ENCODE data around the gene IL12RB2.
A peak's percentile ranks its signal among the peaks of the same experiment; 100 is the strongest.

Gene IL12RB2

GRCh38 chr1:67270541-67270940 is 37.1 kb upstream of the IL12RB2 start:
- CTCF ChIA-PET = interaction anchor here (1.0 to 1.4 kb wide), 3 partner anchors 10 to 56 kb away, joined by 3 to 4 read pairs (median 4); no protein-coding TSS in a partner anchor
- POLR2A ChIA-PET = no interaction called here
- TF ChIP-seq CTCF (IDR thresholded peaks at IDR 0.05; ENCODE audit: control extremely low read depth, extremely low read depth, low read depth, missing control alignments) = no peak
- DNase-seq (ENCODE audit: extremely low spot score) = no peak

DNA sequence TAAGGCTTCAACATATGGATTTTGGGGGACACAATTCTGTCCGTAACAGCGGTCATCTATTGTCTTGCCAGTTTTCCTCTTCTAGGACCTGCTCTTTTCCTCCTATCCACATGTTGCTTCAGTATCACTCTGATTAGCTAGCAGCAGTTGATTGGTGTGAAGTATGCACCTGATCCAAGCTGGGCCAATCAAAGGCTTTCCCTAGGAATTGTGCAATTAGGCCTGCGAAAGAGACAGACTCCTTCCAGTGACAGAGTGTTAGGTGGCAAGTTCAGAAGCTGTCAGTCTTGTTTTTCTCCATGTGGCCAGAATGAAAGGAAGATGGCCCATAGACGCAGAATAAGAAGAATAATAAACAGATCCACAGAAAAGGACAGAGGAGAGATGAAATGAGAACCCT is 34.1 kb upstream of the IL12RB2 start:
- ChIA-PET POLR2A (no interaction called here), CTCF (interaction anchor here (1.9 to 2.1 kb wide), 3 partner anchors 11 to 59 kb away, joined by 4 to 16 read pairs (median 8); no protein-coding TSS in a partner anchor)
- DNase-seq (ENCODE audit: extremely low spot score) = no peak
- TF ChIP-seq CTCF (IDR thresholded peaks at IDR 0.05; ENCODE audit: control extremely low read depth, extremely low read depth, low read depth, missing control alignments) = no peak

GRCh38 chr1:67274623-67275325 is 32.9 kb upstream of the IL12RB2 start:
- peak; percentile 43 for DNase-seq (ENCODE audit: extremely low spot score)
- ChIA-PET POLR2A (no interaction called here), CTCF (interaction anchor here (1.0 to 2.0 kb wide), 7 partner anchors 10 to 279 kb away, joined by 3 to 16 read pairs (median 5); no protein-coding TSS in a partner anchor)
- TF ChIP-seq CTCF (IDR thresholded peaks at IDR 0.05; ENCODE audit: control extremely low read depth, extremely low read depth, low read depth, missing control alignments) = no peak

GRCh38 chr1:67280696-67281095 is 27.0 kb upstream of the IL12RB2 start:
- no peak for TF ChIP-seq CTCF (IDR thresholded peaks at IDR 0.05; ENCODE audit: control extremely low read depth, extremely low read depth, low read depth, missing control alignments)
- no peak for DNase-seq (ENCODE audit: extremely low spot score)
- POLR2A ChIA-PET = no interaction called here

DNA sequence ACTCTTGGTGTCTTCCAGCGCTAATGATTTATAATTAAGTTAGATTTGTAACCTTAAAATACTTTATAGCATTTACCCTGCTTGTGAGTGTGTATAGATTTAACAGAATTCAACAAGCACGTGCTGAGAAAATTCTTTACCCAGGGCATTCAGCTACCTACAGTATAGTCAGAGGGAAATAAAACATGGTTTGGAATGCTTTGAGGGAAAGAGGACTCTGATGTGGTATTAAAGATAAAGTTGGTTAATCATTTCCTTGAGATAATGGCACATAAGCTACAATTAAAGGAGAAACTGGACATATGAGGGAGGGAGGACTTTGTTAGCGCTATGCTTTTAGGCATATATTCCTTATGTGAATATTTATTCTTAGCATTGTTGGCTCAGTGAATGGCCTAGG is 26.4 kb upstream of the IL12RB2 start:
- CTCF ChIA-PET = interaction anchor here (0.9 to 1.0 kb wide), 2 partner anchors 67 to 220 kb away, joined by 3 read pairs; no protein-coding TSS in a partner anchor
- DNase-seq (ENCODE audit: extremely low spot score) = no peak
- no peak for TF ChIP-seq CTCF (IDR thresholded peaks at IDR 0.05; ENCODE audit: control extremely low read depth, extremely low read depth, low read depth, missing control alignments)
- POLR2A ChIA-PET = no interaction called here

More at GRCh38 chr1:67280696-67281095, 27.0 kb upstream of the IL12RB2 start:
- CTCF ChIA-PET = interaction anchor here (0.9 to 1.0 kb wide), 2 partner anchors 66 to 220 kb away, joined by 3 read pairs; no protein-coding TSS in a partner anchor

- DNase-seq (ENCODE audit: extremely low spot score) = peak; percentile 14
- POLR2A ChIA-PET = no interaction called here
- CTCF ChIA-PET = interaction anchor here (1.2 to 4.2 kb wide), 6 partner anchors 9 to 72 kb away, joined by 3 to 16 read pairs (median 4); no protein-coding TSS in a partner anchor
- TF ChIP-seq CTCF (IDR thresholded peaks at IDR 0.05; ENCODE audit: control extremely low read depth, extremely low read depth, low read depth, missing control alignments) = peak; percentile 27
Observed at GRCh38 chr1:67285780-67286488, 21.7 kb upstream of the IL12RB2 start.
